ENCODE results near the gene KIAA2012. TPM values are rescaled to one million over a fixed set of nuclear protein-coding genes. Genes with fewer than 3 reads are reported as not detected.

KIAA2012 gene
- total and polyA plus RNA-seq, 2 of the 4 experiments (the other 2 are of a cell fraction), result under 0.01 to 0.09 TPM

DNA sequence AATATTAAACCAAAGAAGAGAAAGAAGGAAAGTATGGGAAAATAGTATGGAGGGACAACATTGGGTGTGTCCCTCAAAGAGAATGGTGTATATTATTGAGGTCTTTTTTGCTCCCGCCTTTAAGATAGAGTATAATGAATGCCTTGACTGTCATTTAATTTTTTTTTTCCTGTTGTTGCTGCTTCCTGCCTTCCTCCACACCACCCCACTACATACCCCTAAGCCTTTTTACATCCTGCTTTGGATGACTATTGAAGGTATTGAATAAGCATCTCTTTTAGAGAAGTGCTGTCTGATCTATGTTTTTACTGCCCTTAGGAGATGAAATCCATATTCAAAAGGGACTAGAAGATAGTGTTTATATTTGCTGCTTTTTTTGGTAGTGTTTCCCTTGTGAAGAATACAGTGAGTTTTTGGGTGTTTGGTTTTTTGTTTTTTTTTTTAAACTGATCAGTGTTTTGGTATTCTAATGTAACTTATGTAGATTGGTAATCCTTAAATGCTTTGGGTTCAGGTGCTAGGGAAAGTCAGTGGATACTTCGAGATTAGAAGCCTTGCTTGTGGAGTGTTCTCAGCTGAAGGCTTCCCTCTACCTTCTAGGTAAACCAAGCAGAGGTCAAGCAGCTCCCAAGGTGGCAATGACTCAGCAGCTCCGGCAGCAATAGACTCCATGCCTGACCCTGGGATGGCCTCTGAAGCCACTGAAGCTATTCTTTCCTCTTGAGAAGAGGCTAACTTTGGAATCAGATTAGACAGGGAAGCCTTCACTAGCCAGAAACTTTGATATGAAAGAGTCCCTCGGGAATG is 34.4 kb upstream of the KIAA2012 start:
- in situ Hi-C loops (cut with MboI; ENCODE audit: low sequenced_read_pairs), result loop anchor here (5.0 kb wide), 3 partner anchors 144 to 241 kb away; no protein-coding TSS in a partner anchor
- peak overlapping the region; percentile 63; the same call in 1 of the 2 replicates for H3K27ac ChIP-seq (ENCODE audit: insufficient read depth, low read length)

More for the DNA sequence above, 34.4 kb upstream of the KIAA2012 start:
- Histone ChIP-seq H4K5ac (ENCODE audit: low read depth, low read length) (peak overlapping the region; percentile 43; the same call in 1 of the 2 replicates), H3K9me1 (ENCODE audit: insufficient read depth, low read length) (peaks cover 10% of the 10 kb centered on the region), H3K23ac (ENCODE audit: low read depth, low read length) (peak overlapping the region; percentile 88), H4K91ac (ENCODE audit: insufficient read depth, low read depth, low read length) (no peak overlapping the region), H2AK9ac (replicated peaks; ENCODE audit: low read depth, low read length, poor library complexity) (no peak overlapping the region), H3K27me3 (ENCODE audit: control insufficient read depth, insufficient read depth, low read length) (no peaks in the 10 kb centered on the region), H3K56ac (ENCODE audit: extremely low read depth, insufficient read depth, low read length) (peak overlapping the region; percentile 49; the same call in 1 of the 2 replicates), H4K20me1 (ENCODE audit: insufficient read depth, low read length) (peaks cover 51% of the 10 kb centered on the region), H3K14ac (replicated peaks; ENCODE audit: low read depth, low read length) (peak overlapping the region; percentile 87), H2AK5ac (ENCODE audit: low read depth, low read length) (peak overlapping the region; percentile 54; the same call in 1 of the 2 replicates), H3K4me2 (ENCODE audit: low read depth, low read length) (peak overlapping the region; percentile 96), H3K4ac (ENCODE audit: low read depth, low read length) (peak overlapping the region; percentile 39), H3K36me3 (ENCODE audit: control insufficient read depth, insufficient read depth, low read length) (peaks cover 36% of the 10 kb centered on the region), H2AFZ (replicated peaks; ENCODE audit: low read length, poor library complexity) (no peak overlapping the region), H4K8ac (ENCODE audit: low read depth in 2 of 2, low read length in 2 of 2) (peak overlapping the region; percentile 1 to 50; a peak in 2 of 4 replicates), H3K4me3 (ENCODE audit: insufficient read depth, low read depth, low read length) (peak overlapping the region; percentile 39), H3K9ac (ENCODE audit: low read depth, low read length) (peak overlapping the region; percentile 77), H2BK120ac (ENCODE audit: low read depth, low read length) (peak overlapping the region; percentile 48), H3K9me3 (ENCODE audit: control insufficient read depth, insufficient read depth, low read length) (no peaks in the 10 kb centered on the region), H2BK15ac (ENCODE audit: low read depth, low read length) (no peak overlapping the region), H2BK5ac (ENCODE audit: low read depth, low read length, poor library complexity, severe bottlenecking) (peak overlapping the region; percentile 96), H2BK20ac (ENCODE audit: low read depth, low read length) (no peak overlapping the region; the same call in 1 of the 2 replicates), H3K79me1 (ENCODE audit: low read depth in 1 of 2, low read length in 2 of 2) (peaks cover 12 to 32% of the 10 kb centered on the region in 2 experiments), H3K18ac (ENCODE audit: low read depth, low read length) (peak overlapping the region; percentile 68), H3K4me1 (ENCODE audit: control insufficient read depth, insufficient read depth, low read length) (peaks cover 16% of the 10 kb centered on the region)
- CTCF ChIA-PET, result interaction anchor here (0.5 kb wide), 1 partner anchor 601 kb away, joined by 3 read pairs; no protein-coding TSS in a partner anchor
- ATAC-seq (ENCODE audit: low read depth) (peak; percentile 7; the same call in 1 of the 2 replicates), DNase-seq (peak; percentile 62)
- dilution Hi-C loops (cut with HindIII; ENCODE audit: low sequenced_read_pairs, unreplicated experiment), result no loop called here
- intact Hi-C loops (cut with micrococcal nuclease), result loop anchor here (1.0 to 10.0 kb wide), 2 partner anchors 97 to 336 kb away; partner anchors contain the start of gene BMPR2
- POLR2A ChIA-PET (ENCODE audit: unreplicated experiment), result interaction anchor here (1.0 kb wide), 1 partner anchor 141 kb away, joined by 3 read pairs; no protein-coding TSS in a partner anchor
- WGBS, 2 experiments (ENCODE audit: extremely low coverage in 2 of 2, insufficient read length in 1 of 2), result 0% methylated on average over 1 of the region's 4 CpGs; no CpG with 5 or more reads in 1 of the 2 experiments
- TF ChIP-seq CHD1 (IDR thresholded peaks at IDR 0.05; ENCODE audit: low read depth, low read length) (no peak), NFE2L2 (IDR thresholded peaks at IDR 0.05; ENCODE audit: low read depth, low read length) (peak; percentile 78; the same call in 1 of the 2 replicates), RAD21 (IDR thresholded peaks at IDR 0.05; ENCODE audit: low read length) (peak; percentile 3; the same call in 1 of the 2 replicates), BHLHE40 (IDR thresholded peaks at IDR 0.05; ENCODE audit: low read depth, low read length) (no peak), SMC3 (IDR thresholded peaks at IDR 0.05; ENCODE audit: low read depth, low read length) (no peak)
- no TSS peak for BruUV-seq (replicated peaks)

Measured in IMR-90 (cell line).